VCaP (cell line): ENCODE measurements around the gene CIB4.

Experiments
- H3K27ac ChIP-seq: fragments of 450-650 bp; 2 replicates; pipeline ENCODE4 v1.5.1; 2017
- CTCF ChIP-seq: fragments of 450-650 bp; conservative IDR thresholded peaks from 2 replicates; pipeline ENCODE4 v1.5.1; 2017; ENCODE audit warnings: mild to moderate bottlenecking, moderate library complexity

CIB4 gene

GRCh38 chr2:26613241-26614215 is 27.6 kb downstream of the CIB4 start:
- peak overlapping the region; percentile 92; the same call in 1 of the 2 replicates for H3K27ac ChIP-seq
- TF ChIP-seq CTCF: no peak

GRCh38 chr2:26612522-26613240 is 28.5 kb downstream of the CIB4 start:
- no peak for TF ChIP-seq CTCF
- H3K27ac ChIP-seq: peak overlapping the region; percentile 92; the same call in 1 of the 2 replicates

GRCh38 chr2:26612034-26612433 is 29.1 kb downstream of the CIB4 start:
- TF ChIP-seq CTCF: no peak
- peak overlapping the region; percentile 92; the same call in 1 of the 2 replicates for H3K27ac ChIP-seq

GRCh38 chr2:26610504-26611335 is 30.4 kb downstream of the CIB4 start:
- TF ChIP-seq CTCF: no peak
- H3K27ac ChIP-seq: peak overlapping the region; percentile 92

GRCh38 chr2:26609839-26610277 is 31.3 kb downstream of the CIB4 start:
- TF ChIP-seq CTCF: no peak
- H3K27ac ChIP-seq: peak overlapping the region; percentile 92

- H3K27ac ChIP-seq: peak overlapping the region; percentile 92
- no peak for TF ChIP-seq CTCF
These were observed 31.9 kb downstream of the CIB4 start for GRCh38 chr2:26609205-26609631.
